HG03060 (cell line): Measurements from ENCODE around the gene FNTB.

Experiments used
- ATAC-seq: cut with Tn5 transposase; IDR thresholded peaks from one replicate; pipeline ENCODE4 v1.9.1; 2021; ENCODE audit warnings: low read depth, moderate number of reproducible peaks; ENCODE audit not compliant: unreplicated experiment

The FNTB gene, protein sequence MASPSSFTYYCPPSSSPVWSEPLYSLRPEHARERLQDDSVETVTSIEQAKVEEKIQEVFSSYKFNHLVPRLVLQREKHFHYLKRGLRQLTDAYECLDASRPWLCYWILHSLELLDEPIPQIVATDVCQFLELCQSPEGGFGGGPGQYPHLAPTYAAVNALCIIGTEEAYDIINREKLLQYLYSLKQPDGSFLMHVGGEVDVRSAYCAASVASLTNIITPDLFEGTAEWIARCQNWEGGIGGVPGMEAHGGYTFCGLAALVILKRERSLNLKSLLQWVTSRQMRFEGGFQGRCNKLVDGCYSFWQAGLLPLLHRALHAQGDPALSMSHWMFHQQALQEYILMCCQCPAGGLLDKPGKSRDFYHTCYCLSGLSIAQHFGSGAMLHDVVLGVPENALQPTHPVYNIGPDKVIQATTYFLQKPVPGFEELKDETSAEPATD

GRCh38 chr14:64986648-64987437, at the start of gene FNTB:
TSS of gene FNTB (plus strand) at chr14:64986895. CDS start at chr14:64986954, 59 bp downstream.
- ATAC-seq: peak; percentile 60

- ATAC-seq: no peak
Observed at GRCh38 chr14:64937171-64937820, 49.4 kb upstream of the FNTB start.

DNA sequence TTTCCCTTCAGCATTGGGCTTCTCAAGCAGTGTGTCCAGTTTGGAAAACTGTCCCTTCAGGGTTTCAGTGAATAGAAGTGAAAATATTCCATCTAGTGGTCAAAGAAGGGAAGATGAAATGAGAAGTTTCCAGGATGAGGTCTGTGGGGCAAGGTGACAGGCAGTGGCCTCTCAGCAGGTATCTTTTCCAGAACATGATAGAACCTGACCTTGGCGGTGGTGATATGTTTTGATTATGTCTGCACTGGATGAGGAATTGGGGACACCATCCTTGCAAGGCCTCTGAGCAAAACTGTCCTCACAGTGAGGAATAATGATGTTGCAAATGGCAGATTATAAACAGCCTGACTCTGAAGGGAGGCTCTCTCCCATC, 48.9 kb upstream of the FNTB start:
- no peak for ATAC-seq

GRCh38 chr14:64938972-64939816, 47.5 kb upstream of the FNTB start:
- ATAC-seq: no peak

DNA sequence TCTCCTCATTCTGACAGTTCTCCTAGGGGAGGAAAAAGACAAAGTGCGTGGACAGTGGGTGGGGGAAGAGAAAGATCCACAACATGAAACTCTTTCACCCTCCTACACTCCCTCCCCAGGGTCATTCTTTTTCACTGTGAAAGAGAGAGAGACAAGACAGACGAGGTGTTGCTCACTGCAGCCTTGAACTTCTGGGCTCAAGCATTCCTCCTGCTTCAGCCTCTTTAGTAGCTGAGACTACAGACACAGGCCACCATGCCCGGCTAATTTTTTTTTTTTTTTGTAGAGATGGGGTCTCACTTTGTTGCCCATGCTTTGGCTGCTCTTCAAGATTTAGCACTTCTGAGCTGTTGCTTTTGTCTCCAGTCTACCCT, 46.9 kb upstream of the FNTB start:
- ATAC-seq: no peak

- no peak for ATAC-seq
Observed at GRCh38 chr14:64940336-64940910, 46.3 kb upstream of the FNTB start.

DNA sequence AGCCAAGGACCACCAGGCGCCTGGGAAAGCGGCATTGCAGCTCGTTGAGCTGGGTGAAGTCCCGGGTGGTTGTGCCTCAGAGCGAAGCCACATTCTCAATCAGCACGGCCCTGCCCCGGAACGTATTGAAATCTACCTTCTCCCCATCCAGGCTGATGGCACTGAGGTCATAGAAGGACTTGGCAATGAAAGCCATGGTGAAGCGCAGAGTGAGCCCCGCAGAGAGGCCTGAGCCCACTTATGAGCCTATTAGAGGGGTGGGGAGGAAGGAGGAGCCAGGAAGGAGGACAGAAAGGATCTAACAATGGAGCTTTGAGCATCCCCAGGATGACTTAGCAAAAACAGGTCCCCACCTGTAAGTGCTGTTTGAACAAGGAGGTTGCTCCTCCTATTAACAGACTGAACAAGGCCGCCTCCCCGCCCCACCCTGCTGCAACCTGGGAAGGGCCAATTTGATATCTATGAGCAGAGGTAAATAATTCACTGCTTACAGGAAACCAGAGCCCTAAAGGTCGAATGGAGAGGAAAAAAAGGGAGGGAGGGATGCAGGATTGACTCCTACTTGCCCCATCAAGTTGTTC, 44.1 kb upstream of the FNTB start, which contains the start of gene GPX2:
Gene GPX2, minus strand, starts transcription at position 215 of the 581 bp plus-strand sequence. Its CDS starts 19 bp downstream, at position 196.
- no peak for ATAC-seq

DNA sequence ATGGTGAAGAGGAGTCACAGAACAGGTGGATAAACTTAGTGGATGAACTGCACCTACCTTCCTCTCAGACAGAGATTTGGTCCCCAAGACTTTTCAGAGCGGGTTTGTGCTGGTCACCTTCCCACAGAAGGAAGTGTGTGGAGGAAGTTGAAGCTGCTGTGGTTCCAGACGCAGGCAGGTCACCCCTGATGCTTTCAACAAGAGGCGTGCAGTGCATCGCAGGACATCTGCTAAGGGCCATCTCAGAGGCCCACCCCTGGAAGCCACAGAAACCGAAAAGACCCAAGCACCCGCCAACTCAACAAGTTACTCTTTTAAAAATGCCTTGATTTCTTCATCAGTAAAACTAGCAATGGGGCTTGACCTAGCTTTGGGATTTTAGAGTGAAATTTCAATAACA, 43.1 kb upstream of the FNTB start:
- no peak for ATAC-seq

- ATAC-seq: no peak
Observed at GRCh38 chr14:64944041-64944440, 42.7 kb upstream of the FNTB start.

DNA sequence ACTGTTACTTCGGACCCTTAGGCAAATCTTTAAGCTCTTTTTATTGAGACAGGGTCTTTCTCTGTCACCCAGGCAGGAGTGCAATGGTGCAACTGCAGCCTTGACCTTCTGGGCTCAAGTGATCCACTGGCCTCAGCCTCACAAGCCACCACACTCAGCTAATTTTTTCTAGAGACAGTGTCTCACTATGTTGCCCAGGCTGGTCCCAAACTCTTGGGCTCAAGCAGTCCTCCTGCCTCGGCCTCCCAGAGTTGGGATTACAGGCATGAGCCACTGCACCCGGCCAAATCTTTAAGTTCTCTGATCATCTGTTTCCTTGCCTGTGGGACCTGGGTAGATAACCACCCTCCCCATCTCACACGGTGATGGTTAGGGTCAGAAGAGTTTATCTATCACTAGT, 41.8 kb upstream of the FNTB start:
- ATAC-seq: no peak

- no peak for ATAC-seq
Observed at GRCh38 chr14:64945431-64946178, 41.1 kb upstream of the FNTB start.

DNA sequence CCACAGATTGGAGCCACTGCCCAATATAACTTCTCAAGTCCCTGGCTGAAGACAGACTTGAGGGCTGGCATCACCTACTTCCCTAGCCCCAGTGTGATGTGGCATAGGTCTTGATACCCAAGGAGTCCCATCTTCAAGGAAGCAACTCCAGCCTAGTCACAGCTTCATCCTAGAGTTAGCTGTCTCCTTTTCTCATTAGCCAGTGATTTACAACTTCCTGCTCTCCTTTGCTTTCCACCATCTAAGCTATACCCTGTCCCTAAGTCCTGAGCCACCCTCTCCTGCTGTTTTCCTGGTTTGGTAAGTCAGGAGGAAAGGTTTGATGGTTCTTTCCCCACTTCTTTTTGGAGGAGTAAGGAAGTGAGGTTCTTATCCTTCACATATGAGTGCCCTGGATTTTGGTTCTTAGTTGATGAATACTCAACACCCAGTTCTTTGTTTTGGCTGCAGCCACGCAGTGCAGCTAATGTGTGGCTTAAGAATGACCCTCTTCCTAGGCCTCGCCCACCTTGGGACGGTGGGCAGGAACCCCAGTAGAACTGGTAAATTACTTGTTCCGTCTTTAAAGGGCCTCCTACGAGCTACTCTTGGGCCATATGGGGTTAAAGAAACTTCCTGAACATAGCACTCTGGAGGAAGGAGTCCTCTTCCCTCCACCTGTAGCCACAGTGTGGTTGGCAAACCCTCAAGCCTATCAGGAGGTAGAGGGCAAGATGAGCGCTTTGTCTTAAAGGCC, 40.2 kb upstream of the FNTB start:
- ATAC-seq: no peak

GRCh38 chr14:64947710-64948611, 38.7 kb upstream of the FNTB start:
- ATAC-seq: no peak

DNA sequence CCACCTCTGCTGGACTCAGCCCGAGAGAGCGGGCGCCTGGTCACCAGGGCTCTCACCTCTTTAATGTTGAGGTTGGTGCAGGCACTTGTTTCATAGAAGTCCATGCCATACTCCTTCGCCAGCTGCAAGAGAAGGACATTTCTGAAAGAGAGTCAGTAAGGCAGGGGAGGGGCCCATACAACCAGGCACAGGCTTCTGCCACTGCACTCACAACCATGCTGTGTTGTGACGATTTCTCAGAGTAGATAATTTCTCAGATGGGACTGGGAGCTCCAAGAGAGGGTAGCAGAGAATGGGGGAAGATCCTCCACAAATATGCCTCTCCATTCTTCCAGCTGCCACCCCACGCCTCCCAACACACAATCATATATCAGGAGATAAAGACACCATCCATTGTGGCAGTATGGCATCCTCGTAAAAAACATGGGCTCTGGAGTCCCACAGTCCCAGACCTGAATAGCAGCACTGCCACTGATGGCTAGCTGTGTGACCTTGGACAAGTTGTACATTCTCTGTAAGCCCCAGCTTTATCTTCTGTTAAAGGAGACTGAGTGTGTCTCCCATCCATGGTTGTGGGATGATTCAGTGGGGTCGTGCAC, 38.0 kb upstream of the FNTB start:
- ATAC-seq: no peak

DNA sequence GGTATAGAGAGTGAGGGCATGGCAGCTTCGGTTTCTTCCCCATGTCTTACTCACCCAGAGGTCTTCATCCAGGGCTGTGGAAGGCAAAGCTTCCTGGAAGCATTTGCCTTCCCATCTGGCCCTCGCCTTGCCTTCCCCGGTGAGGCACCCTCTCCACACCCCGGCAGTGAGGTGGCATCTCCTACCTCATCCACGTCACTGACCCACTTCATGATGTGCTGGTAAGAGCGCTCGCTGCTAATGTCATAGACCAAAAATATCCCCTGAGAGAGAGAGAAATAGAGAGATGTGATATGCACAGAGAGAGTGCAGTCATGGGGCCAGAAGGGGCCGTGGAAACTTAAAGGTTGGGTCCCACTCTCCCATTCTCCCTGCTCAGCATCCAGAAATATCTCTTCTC, 35.8 kb upstream of the FNTB start:
- no peak for ATAC-seq

- ATAC-seq: no peak
Observed at GRCh38 chr14:64951291-64951690, 35.4 kb upstream of the FNTB start.

DNA sequence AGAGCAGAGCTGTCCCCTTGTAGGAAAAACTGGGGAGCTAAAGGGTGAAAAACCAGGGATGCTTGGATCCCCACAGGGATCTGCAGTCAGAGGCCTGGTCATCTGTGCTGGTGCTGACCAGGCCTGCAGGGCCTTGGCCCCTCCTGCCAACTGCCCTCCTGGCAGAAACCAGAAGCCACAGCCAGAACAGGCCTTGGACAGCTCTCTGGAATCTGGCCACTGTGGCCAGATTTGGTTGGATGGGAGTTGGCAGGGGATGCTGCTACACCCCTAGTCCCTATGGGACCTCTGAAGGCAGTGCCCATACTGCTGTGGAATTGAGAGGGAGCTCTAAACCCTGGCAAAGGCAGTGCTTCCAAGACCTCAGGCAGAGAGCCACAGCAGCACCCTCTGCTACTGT, 35.0 kb upstream of the FNTB start:
- no peak for ATAC-seq
